Measurements from ENCODE around the gene SDF2.

DNA sequence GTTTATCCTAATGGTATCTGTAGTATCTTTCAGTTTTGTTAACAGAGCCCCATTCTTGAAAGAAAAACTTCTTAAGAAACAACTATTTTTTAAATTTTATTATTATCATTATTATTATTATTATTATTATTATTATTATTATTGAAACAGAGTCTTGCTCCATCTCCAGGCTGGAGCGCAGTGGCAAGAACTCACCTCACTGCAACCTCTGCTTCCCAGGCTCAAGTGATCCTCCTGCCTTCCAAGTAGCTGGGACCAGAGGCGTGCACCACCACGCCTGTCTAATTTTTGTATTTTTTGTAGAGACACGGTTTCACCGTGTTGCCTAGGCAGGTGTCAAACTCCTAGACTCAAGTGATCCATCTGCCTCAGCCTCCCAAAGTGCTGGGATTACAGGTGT lies 23.7 kb upstream of the SDF2 start:
- TF ChIP-seq, protein P1, sequence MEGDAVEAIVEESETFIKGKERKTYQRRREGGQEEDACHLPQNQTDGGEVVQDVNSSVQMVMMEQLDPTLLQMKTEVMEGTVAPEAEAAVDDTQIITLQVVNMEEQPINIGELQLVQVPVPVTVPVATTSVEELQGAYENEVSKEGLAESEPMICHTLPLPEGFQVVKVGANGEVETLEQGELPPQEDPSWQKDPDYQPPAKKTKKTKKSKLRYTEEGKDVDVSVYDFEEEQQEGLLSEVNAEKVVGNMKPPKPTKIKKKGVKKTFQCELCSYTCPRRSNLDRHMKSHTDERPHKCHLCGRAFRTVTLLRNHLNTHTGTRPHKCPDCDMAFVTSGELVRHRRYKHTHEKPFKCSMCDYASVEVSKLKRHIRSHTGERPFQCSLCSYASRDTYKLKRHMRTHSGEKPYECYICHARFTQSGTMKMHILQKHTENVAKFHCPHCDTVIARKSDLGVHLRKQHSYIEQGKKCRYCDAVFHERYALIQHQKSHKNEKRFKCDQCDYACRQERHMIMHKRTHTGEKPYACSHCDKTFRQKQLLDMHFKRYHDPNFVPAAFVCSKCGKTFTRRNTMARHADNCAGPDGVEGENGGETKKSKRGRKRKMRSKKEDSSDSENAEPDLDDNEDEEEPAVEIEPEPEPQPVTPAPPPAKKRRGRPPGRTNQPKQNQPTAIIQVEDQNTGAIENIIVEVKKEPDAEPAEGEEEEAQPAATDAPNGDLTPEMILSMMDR (conservative IDR thresholded peaks at IDR 0.05; ENCODE audit: low read depth in 2 of 2) = no peak
- TF ChIP-seq EZH2 (IDR thresholded peaks at IDR 0.05; ENCODE audit: low read depth, unreplicated experiment) (no peak), POLR2AphosphoS5 (IDR thresholded peaks at IDR 0.05; ENCODE audit: low read depth) (no peak), JUNB (IDR thresholded peaks at IDR 0.05; ENCODE audit: unreplicated experiment) (no peak), EZH2phosphoT487 (IDR thresholded peaks at IDR 0.05; ENCODE audit: unreplicated experiment) (no peak), STAT1 (IDR thresholded peaks at IDR 0.05; ENCODE audit: unreplicated experiment) (no peak), ZNF114 (CRISPR knock-in tag; IDR thresholded peaks at IDR 0.05) (no peak), CREB1 (CRISPR knock-in tag; IDR thresholded peaks at IDR 0.05; ENCODE audit: low read depth) (no peak), ZNF331 (CRISPR knock-in tag; IDR thresholded peaks at IDR 0.05; ENCODE audit: low read depth) (no peak)
- TF ChIP-seq, protein P2, sequence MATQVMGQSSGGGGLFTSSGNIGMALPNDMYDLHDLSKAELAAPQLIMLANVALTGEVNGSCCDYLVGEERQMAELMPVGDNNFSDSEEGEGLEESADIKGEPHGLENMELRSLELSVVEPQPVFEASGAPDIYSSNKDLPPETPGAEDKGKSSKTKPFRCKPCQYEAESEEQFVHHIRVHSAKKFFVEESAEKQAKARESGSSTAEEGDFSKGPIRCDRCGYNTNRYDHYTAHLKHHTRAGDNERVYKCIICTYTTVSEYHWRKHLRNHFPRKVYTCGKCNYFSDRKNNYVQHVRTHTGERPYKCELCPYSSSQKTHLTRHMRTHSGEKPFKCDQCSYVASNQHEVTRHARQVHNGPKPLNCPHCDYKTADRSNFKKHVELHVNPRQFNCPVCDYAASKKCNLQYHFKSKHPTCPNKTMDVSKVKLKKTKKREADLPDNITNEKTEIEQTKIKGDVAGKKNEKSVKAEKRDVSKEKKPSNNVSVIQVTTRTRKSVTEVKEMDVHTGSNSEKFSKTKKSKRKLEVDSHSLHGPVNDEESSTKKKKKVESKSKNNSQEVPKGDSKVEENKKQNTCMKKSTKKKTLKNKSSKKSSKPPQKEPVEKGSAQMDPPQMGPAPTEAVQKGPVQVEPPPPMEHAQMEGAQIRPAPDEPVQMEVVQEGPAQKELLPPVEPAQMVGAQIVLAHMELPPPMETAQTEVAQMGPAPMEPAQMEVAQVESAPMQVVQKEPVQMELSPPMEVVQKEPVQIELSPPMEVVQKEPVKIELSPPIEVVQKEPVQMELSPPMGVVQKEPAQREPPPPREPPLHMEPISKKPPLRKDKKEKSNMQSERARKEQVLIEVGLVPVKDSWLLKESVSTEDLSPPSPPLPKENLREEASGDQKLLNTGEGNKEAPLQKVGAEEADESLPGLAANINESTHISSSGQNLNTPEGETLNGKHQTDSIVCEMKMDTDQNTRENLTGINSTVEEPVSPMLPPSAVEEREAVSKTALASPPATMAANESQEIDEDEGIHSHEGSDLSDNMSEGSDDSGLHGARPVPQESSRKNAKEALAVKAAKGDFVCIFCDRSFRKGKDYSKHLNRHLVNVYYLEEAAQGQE (IDR thresholded peaks at IDR 0.05; ENCODE audit: unreplicated experiment) = no peak
- TF ChIP-seq, protein P3, sequence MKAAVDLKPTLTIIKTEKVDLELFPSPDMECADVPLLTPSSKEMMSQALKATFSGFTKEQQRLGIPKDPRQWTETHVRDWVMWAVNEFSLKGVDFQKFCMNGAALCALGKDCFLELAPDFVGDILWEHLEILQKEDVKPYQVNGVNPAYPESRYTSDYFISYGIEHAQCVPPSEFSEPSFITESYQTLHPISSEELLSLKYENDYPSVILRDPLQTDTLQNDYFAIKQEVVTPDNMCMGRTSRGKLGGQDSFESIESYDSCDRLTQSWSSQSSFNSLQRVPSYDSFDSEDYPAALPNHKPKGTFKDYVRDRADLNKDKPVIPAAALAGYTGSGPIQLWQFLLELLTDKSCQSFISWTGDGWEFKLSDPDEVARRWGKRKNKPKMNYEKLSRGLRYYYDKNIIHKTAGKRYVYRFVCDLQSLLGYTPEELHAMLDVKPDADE (IDR thresholded peaks at IDR 0.05) = no peak
- TF ChIP-seq, protein P4, sequence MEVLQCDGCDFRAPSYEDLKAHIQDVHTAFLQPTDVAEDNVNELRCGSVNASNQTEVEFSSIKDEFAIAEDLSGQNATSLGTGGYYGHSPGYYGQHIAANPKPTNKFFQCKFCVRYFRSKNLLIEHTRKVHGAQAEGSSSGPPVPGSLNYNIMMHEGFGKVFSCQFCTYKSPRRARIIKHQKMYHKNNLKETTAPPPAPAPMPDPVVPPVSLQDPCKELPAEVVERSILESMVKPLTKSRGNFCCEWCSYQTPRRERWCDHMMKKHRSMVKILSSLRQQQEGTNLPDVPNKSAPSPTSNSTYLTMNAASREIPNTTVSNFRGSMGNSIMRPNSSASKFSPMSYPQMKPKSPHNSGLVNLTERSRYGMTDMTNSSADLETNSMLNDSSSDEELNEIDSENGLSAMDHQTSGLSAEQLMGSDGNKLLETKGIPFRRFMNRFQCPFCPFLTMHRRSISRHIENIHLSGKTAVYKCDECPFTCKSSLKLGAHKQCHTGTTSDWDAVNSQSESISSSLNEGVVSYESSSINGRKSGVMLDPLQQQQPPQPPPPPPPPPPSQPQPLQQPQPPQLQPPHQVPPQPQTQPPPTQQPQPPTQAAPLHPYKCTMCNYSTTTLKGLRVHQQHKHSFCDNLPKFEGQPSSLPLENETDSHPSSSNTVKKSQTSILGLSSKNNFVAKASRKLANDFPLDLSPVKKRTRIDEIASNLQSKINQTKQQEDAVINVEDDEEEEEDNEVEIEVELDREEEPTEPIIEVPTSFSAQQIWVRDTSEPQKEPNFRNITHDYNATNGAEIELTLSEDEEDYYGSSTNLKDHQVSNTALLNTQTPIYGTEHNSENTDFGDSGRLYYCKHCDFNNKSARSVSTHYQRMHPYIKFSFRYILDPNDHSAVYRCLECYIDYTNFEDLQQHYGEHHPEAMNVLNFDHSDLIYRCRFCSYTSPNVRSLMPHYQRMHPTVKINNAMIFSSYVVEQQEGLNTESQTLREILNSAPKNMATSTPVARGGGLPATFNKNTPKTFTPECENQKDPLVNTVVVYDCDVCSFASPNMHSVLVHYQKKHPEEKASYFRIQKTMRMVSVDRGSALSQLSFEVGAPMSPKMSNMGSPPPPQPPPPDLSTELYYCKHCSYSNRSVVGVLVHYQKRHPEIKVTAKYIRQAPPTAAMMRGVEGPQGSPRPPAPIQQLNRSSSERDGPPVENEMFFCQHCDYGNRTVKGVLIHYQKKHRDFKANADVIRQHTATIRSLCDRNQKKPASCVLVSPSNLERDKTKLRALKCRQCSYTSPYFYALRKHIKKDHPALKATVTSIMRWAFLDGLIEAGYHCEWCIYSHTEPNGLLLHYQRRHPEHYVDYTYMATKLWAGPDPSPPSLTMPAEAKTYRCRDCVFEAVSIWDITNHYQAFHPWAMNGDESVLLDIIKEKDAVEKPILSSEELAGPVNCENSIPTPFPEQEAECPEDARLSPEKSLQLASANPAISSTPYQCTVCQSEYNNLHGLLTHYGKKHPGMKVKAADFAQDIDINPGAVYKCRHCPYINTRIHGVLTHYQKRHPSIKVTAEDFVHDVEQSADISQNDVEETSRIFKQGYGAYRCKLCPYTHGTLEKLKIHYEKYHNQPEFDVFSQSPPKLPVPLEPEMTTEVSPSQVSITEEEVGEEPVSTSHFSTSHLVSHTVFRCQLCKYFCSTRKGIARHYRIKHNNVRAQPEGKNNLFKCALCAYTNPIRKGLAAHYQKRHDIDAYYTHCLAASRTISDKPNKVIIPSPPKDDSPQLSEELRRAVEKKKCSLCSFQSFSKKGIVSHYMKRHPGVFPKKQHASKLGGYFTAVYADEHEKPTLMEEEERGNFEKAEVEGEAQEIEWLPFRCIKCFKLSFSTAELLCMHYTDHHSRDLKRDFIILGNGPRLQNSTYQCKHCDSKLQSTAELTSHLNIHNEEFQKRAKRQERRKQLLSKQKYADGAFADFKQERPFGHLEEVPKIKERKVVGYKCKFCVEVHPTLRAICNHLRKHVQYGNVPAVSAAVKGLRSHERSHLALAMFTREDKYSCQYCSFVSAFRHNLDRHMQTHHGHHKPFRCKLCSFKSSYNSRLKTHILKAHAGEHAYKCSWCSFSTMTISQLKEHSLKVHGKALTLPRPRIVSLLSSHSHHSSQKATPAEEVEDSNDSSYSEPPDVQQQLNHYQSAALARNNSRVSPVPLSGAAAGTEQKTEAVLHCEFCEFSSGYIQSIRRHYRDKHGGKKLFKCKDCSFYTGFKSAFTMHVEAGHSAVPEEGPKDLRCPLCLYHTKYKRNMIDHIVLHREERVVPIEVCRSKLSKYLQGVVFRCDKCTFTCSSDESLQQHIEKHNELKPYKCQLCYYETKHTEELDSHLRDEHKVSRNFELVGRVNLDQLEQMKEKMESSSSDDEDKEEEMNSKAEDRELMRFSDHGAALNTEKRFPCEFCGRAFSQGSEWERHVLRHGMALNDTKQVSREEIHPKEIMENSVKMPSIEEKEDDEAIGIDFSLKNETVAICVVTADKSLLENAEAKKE (CRISPR knock-in tag; IDR thresholded peaks at IDR 0.05) = no peak

Measured in GM23338 (cell line).